ENCODE data around the gene SMCO3.
A peak's percentile ranks its signal among the peaks of the same experiment; 100 is the strongest.

SMCO3 gene

DNA sequence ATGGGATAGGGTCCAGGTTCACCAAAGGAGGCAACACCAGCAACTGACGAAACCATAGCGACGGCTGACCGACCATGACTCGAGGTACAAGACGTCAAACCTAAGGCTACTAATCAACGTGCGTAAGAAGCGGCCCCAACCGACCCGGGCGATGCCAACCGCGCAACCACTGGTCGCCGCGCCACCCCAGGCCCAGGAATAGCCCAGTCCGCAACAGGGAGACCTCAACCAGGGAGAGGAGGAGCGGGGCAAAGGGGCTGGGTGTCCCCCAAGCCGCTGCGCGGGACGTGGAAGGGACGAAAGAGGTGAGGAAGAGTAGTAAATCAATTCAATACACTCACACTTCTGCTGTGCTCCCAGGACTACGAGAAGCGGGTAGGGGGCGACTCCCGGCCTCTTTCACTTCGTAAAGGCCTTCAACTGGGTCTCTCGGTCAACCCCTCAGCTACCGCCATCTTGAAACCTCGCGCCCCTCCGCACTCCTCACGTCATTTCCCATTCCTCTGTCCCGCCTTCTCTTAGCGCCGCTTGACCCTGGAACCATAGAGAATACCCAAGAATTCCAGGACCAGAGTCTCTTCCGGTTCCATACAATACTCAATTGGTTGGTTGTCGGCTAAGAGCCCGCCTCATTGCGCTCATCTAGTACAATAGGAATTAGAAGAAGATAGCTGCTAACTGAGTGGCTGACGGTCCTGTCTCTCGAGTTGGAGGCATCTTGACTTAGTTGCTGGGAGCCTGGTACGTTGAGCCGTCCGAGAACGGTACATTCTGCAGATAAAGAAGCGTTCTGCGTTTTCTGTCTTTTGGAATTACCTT lies 10.8 kb downstream of the SMCO3 start, which contains the start of the genes C12orf60 and WBP11:
Gene C12orf60 (plus strand): TSS at position 660 of the 819 bp plus-strand sequence. CDS start 19,266 bp downstream, outside the sequence.
Gene WBP11 (minus strand): TSS at position 468 of the 819 bp plus-strand sequence. CDS start 2,095 bp downstream, outside the sequence.
- Mint-ChIP-seq H3K27me3 (no peaks in the 10 kb centered on the region), H3K36me3 (peaks cover 13% of the 10 kb centered on the region), H3K4me1 (peaks cover 12% of the 10 kb centered on the region), H3K9me3 (no peaks in the 10 kb centered on the region), H3K4me3 (no peak within 1 kb of the TSS), H3K27ac (no peak within 1 kb of the TSS)
- peak; percentile 100 for ATAC-seq

DNA sequence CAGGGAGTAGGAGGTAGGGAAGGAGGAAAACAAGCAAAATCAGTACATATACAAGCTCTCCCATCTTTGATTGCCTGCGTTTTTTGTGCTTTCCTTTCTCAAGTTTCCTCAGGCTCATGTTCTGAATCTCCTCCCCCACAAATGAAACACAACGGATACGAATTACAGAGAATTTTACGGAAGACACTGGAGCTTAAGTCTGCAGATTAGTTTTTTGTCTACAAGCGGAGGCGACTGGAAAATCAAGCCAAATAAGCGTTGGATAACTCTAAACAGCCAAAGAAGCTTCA lies 11.3 kb downstream of the SMCO3 start:
- peaks cover 12% of the 10 kb centered on the region for H3K4me1 Mint-ChIP-seq
- H3K4me3 Mint-ChIP-seq, result no peak overlapping the region
- no peaks in the 10 kb centered on the region for H3K9me3 Mint-ChIP-seq
- no peak for ATAC-seq
- H3K27ac Mint-ChIP-seq, result no peak overlapping the region
- peaks cover 17% of the 10 kb centered on the region for H3K36me3 Mint-ChIP-seq
- no peaks in the 10 kb centered on the region for H3K27me3 Mint-ChIP-seq

DNA sequence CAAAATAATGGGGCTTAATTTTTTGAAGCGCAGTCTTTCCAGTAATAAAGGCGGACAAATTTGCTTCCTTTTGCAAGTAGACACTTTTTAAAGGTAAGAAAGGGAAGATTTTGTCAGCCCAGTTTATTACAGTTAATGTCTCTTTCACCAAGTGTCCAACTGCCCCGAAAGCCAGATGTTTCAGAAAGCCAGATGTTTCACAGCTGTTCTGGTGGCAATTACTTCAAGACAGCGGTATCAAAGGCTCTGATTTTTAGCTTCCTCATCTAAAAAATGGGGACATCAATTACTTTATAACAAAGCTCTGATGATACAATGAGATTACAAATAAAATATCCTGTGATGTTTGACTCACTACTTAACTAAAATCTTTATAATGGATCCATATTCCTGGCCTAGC lies 11.7 kb downstream of the SMCO3 start:
- Mint-ChIP-seq H3K27me3 (no peaks in the 10 kb centered on the region), H3K4me1 (peaks cover 12% of the 10 kb centered on the region), H3K36me3 (peaks cover 21% of the 10 kb centered on the region), H3K9me3 (no peaks in the 10 kb centered on the region), H3K27ac (no peak overlapping the region), H3K4me3 (no peak overlapping the region)
- no peak for ATAC-seq

DNA sequence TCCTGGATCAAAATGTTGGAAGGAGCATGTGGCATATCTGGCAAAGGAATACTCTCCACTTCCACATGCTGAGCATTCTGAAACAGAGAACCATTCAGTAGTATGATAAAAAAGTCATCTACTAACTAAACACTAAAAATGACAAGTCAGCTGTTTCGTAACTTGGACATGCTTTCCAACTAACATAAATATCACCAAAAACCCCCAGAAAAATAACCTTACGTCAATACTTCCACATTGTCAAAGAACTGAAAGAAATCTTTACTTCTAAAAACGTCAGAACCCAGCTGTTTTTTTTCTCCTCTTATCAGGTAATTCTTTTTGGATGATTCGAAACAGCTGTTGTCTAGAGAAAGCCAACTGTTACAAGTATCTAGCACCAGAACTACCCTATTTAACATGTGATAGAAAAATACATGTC lies 18.9 kb downstream of the SMCO3 start:
- peak; percentile 51 for ATAC-seq

DNA sequence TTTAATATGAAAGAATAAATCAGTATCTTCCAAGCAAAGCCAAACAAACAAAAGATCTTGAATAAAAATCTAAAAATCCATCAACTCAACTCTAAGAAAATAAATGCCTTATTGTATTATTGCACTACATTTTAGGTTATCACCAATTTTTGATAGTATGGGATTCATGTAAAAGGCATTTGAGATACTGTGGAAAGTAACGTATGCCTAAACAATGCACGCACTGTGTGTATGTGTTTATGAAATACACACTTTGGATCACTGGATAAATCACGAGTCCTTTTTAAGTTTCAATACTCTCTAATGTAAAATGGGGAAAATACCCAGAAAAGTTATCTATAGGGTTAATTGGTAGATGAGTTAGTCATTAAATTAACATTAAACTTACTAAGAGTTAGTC lies 28.4 kb downstream of the SMCO3 start:
- no peaks in the 10 kb centered on the region for H3K4me1 Mint-ChIP-seq
- H3K27me3 Mint-ChIP-seq, result no peaks in the 10 kb centered on the region
- H3K27ac Mint-ChIP-seq, result no peak overlapping the region
- H3K4me3 Mint-ChIP-seq, result no peak overlapping the region
- no peaks in the 10 kb centered on the region for H3K9me3 Mint-ChIP-seq
- ATAC-seq, result no peak
- H3K36me3 Mint-ChIP-seq, result peaks cover 46% of the 10 kb centered on the region

More for the DNA sequence above, 18.9 kb downstream of the SMCO3 start:
- Mint-ChIP-seq H3K9me3 (no peaks in the 10 kb centered on the region), H3K27me3 (no peaks in the 10 kb centered on the region), H3K27ac (peak overlapping the region; percentile 77), H3K4me3 (no peak overlapping the region), H3K36me3 (peaks cover 67% of the 10 kb centered on the region), H3K4me1 (peaks cover 15% of the 10 kb centered on the region)

DNA sequence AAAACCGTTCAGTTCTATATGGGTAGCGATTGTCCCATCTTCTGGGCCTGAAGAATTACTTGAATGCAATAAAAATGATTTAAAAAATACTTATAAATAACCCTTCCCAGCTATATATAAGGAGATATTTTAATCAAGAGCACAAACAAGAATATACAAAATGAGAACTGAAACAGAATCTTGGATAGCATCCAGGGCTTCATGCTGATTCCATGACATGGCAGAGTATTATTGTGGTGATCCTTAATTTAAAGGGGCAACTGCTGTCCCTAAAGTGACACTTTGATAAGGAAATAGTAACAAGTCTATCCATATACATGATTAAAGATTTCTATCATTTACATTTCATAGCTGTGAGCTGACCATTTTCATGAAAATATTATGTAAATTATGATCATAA lies 29.5 kb downstream of the SMCO3 start:
- Mint-ChIP-seq H3K4me1 (no peaks in the 10 kb centered on the region), H3K27me3 (no peaks in the 10 kb centered on the region), H3K27ac (no peak overlapping the region), H3K36me3 (peaks cover 35% of the 10 kb centered on the region), H3K9me3 (no peaks in the 10 kb centered on the region), H3K4me3 (no peak overlapping the region)
- no peak for ATAC-seq

DNA sequence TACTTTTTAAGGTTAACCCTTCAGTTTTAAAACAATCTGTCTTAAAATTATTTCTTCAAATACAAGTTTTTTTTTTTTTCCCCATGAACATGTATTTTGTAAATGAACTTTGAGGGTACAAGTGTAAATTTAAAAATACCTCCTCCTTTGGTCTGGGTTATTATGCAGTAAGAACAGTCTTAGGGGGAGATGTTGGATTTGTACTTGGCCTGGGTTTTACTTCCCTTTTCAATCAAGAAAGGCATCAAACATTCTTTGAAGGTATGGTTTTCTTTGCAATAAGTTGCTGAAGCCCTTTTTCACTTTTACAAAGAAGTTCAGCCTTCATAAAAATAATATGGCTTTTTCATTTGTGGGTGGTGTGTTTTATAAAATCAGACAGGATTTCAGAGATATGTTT lies 31.2 kb downstream of the SMCO3 start:
- Mint-ChIP-seq H3K27ac (no peak overlapping the region), H3K27me3 (no peaks in the 10 kb centered on the region), H3K9me3 (no peaks in the 10 kb centered on the region), H3K36me3 (peaks cover 18% of the 10 kb centered on the region), H3K4me1 (no peaks in the 10 kb centered on the region), H3K4me3 (no peak overlapping the region)
- ATAC-seq, result no peak

DNA sequence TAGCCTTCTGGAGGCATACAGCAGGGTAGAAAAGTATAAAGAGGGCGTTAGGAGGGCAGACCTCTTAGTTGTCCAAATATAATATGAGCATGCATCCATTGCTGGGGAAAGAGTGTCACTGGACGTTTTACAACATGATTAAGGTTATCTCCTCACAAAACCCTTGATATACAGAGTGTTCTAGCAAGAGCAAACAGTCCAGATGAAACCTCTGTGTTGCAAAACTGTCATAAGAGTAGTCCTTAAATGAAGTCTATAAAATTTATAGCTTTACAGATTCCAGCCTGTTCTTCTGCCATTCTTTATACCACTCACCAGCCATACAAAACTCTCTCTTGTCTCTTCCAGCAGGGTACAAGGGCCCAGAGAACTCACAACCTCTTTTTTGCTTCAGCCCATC lies 32.4 kb downstream of the SMCO3 start:
- Mint-ChIP-seq H3K4me3 (no peak overlapping the region), H3K9me3 (no peaks in the 10 kb centered on the region), H3K4me1 (no peaks in the 10 kb centered on the region), H3K27me3 (no peaks in the 10 kb centered on the region), H3K36me3 (peaks cover 6% of the 10 kb centered on the region), H3K27ac (no peak overlapping the region)
- ATAC-seq, result no peak

DNA sequence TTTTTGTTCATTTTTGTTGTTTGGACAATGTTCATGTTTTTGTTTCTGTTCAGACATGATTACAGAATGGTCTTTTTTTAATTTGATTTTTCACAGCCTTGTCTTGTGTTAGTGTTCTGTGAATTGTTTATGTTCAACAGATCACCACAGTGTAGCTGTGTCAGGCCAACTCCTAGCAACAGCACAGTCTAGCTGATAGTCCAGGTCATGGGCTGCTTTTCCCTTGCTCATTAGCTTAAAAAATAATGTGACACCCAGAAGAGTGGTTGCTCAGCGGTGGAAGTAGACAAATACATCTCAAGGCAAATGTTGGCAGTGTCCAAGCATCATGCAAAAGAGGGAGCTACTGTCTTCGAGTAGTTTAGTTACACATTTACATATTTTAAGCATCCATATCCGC lies 33.1 kb downstream of the SMCO3 start:
- H3K9me3 Mint-ChIP-seq, result no peaks in the 10 kb centered on the region
- no peaks in the 10 kb centered on the region for H3K27me3 Mint-ChIP-seq
- H3K36me3 Mint-ChIP-seq, result peaks cover 5% of the 10 kb centered on the region
- peaks cover 5% of the 10 kb centered on the region for H3K4me1 Mint-ChIP-seq
- no peak overlapping the region for H3K4me3 Mint-ChIP-seq
- no peak for ATAC-seq
- H3K27ac Mint-ChIP-seq, result no peak overlapping the region

DNA sequence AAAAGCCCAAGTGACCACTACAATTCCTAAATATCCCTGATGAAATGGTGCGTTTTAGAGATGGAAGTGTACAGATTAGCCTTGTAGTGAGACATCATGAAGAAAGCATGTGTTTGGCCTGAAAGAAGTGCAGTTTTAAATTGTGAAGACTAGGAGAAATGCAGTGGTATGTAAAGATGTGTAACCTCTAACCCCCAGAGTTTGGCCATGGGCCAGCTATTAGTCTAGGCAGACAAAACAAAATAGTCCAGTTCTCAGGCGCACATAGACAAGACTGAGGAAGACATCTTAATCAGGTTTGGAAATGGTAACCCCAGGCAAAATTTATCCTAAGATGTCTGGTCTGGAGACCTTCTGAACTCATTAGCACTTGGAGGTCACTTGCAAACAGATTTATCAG lies 34.1 kb downstream of the SMCO3 start:
- peaks cover 1% of the 10 kb centered on the region for H3K36me3 Mint-ChIP-seq
- ATAC-seq, result no peak
- H3K9me3 Mint-ChIP-seq, result no peaks in the 10 kb centered on the region
- H3K4me3 Mint-ChIP-seq, result no peak overlapping the region
- no peaks in the 10 kb centered on the region for H3K27me3 Mint-ChIP-seq
- H3K27ac Mint-ChIP-seq, result no peak overlapping the region
- H3K4me1 Mint-ChIP-seq, result peaks cover 14% of the 10 kb centered on the region

DNA sequence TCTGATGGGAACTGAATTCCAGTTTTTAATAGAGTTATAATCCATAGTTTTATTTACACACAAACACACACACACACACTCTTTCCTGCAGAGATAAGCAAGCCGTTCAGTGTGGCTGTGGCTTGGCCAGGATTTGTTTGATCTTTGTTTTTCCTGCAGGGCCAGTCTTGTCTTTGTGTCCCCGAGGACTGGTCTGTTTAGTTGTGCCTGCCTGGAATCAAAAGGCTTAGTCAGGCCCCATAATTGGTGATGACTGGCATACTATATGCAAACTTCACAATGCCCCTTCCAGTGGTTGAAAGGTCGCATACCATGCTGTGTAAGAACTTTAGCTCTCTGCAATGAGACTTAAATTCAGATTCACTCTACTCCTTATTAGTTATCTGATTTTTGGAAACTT lies 36.7 kb downstream of the SMCO3 start:
- H3K36me3 Mint-ChIP-seq, result no peaks in the 10 kb centered on the region
- H3K4me3 Mint-ChIP-seq, result no peak overlapping the region
- H3K4me1 Mint-ChIP-seq, result peaks cover 21% of the 10 kb centered on the region
- no peaks in the 10 kb centered on the region for H3K27me3 Mint-ChIP-seq
- no peaks in the 10 kb centered on the region for H3K9me3 Mint-ChIP-seq
- ATAC-seq, result no peak
- H3K27ac Mint-ChIP-seq, result no peak overlapping the region

DNA sequence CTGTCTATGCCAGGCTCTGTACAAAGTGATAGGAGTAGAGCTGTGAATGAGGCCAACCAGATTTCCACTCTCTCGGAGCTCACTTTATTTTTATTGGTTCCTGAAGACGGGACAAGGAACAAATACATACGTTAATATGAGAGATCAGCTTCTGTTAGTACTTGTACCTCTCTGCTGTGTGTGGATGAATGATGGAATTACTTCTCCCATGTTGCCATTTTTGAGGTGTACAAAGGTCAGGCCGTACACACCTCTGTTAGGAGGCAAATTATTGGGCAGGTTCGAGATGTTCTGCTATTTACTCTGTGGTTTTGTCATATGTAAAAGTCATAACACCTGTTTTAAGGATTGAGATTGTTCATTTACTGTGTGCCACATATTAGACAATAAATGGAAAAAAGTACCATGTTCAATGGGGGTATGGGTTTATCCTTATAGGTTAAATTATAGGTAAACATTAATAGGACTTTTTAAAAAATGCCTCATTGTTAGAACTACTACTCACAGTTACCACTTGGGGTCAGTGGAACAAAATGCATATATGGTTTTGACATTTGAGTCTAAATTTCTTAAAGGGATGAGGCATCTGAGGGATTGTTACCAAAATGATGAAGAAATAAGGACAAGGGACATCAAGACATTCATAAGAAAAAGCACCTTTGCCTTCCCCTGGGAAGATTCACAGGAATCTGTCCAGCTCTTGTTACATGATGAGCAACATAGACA lies 37.6 kb downstream of the SMCO3 start:
- Mint-ChIP-seq H3K4me3 (no peak overlapping the region), H3K27ac (no peak overlapping the region), H3K36me3 (no peaks in the 10 kb centered on the region), H3K4me1 (peaks cover 29% of the 10 kb centered on the region), H3K9me3 (no peaks in the 10 kb centered on the region), H3K27me3 (no peaks in the 10 kb centered on the region)
- no peak for ATAC-seq

DNA sequence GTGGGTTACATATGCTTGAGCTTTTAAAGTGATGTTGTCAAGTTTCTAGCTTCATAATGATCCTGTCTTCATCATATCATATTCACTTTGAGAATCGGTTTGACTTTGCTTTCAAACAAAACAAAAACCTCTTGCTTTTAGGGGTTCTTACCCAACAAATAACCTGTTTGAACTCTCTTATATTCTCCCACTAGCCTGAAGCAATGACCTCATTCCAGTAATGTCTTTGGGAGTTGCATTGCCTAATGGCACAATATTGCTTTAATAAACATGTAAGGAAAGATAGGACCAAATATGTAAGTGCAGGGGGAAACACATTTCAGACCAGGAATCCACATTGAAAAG lies 38.4 kb downstream of the SMCO3 start:
- ATAC-seq, result no peak
- Mint-ChIP-seq H3K4me3 (no peak overlapping the region), H3K9me3 (no peaks in the 10 kb centered on the region), H3K27me3 (no peaks in the 10 kb centered on the region), H3K36me3 (no peaks in the 10 kb centered on the region), H3K27ac (peak overlapping the region; percentile 89), H3K4me1 (peaks cover 36% of the 10 kb centered on the region)

DNA sequence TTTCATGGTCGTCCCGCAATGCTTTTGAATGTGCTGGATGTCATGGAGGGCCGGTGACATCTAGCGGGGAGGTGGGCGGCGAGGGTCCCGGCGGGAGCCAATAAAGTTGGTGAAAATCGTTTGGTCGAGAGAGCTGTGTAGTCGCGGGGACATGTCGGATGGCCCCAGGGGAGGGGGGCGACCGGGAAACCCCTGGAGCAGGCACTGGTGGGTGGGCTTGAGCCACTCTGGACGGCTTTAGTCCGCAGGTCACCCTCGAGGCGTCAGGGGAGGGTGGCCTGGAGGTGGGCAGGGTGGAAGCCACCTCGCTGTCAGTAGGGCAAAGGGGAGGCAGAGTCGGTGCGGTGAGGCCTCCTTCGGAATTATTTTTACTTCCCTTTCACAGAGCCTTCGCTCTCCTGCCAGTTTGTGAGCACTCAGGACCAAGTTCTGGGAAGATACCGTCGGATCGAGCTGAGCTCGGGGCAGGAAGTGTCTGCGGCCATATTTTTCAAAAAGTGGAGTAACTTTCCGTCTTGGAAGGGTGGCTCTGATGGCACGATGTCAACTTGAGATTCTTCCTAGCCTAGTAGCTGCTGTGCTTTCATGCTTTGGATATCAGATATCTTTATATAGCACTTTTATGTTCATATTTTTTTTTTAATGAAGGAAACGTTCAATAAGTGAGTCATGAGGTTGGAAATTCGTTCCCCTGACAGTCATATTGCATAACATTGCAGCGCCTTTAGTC lies 38.9 kb downstream of the SMCO3 start:
- Mint-ChIP-seq H3K4me1 (peaks cover 36% of the 10 kb centered on the region), H3K36me3 (no peaks in the 10 kb centered on the region), H3K9me3 (no peaks in the 10 kb centered on the region), H3K27me3 (no peaks in the 10 kb centered on the region), H3K4me3 (peak overlapping the region; percentile 87), H3K27ac (peak overlapping the region; percentile 89)
- ATAC-seq, result no peak

DNA sequence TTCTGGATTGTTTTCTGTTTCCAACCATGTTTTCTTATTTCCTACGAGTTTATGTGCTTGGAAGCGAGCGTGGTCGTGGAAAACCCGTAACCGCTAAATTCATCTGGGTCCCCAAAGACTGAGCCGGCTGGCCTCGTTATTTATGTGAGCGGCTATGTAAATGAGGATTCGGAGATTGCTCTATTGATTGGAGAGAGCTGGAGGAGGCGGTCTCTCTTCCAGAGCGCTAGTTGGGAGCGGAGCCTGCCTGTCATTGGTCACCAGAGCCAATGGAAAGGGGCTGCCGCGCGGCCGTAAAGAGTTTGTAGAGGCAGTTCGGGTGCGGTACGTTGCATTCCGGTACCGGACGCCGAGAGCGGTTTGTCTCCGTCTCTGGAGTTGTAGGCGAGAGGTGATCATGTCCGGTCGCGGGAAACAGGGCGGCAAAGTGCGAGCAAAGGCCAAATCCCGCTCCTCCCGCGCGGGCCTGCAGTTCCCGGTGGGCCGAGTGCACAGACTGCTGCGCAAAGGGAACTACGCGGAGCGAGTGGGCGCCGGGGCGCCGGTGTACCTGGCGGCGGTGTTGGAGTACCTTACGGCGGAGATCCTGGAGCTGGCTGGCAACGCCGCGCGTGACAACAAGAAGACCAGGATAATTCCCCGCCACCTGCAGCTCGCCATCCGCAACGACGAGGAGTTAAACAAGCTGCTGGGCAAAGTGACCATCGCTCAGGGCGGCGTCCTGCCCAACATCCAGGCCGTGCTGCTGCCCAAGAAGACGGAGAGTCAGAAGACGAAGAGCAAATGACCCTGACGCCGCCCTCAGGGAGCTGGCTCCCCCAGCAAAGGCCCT lies 39.7 kb downstream of the SMCO3 start:
- H3K27me3 Mint-ChIP-seq, result no peaks in the 10 kb centered on the region
- H3K36me3 Mint-ChIP-seq, result peaks cover 4% of the 10 kb centered on the region
- H3K9me3 Mint-ChIP-seq, result no peaks in the 10 kb centered on the region
- peak overlapping the region; percentile 87 for H3K4me3 Mint-ChIP-seq
- H3K4me1 Mint-ChIP-seq, result peaks cover 36% of the 10 kb centered on the region
- peak overlapping the region; percentile 89 for H3K27ac Mint-ChIP-seq
- peak; percentile 80 for ATAC-seq

All from stimulated activated memory B cell treated with anti-CD40 and anti-IgM and Interleukin-4, amounts not matched to agents 10 μg/mL and 1 μg/mL and 100 μg/mL, for 72 hours (primary cell).